PC-9 (cell line): ENCODE results near the gene ALG6.

Source experiments
- EZH2 ChIP-seq: fragments of 200-600 bp; sonication (generic); IDR thresholded peaks from 2 replicates; pipeline ENCODE4 v1.8.0; 2017; ENCODE audit warnings: antibody characterized with exemption, low read depth
- TF ChIP-seq, protein P1 (sequence below): fragments of 200-600 bp; sonication (generic); conservative IDR thresholded peaks from 2 replicates; pipeline ENCODE4 v1.6.1; 2017; ENCODE audit warnings: mixed run types, antibody characterized with exemption, mild to moderate bottlenecking, moderate library complexity

- TF ChIP-seq, protein P1, sequence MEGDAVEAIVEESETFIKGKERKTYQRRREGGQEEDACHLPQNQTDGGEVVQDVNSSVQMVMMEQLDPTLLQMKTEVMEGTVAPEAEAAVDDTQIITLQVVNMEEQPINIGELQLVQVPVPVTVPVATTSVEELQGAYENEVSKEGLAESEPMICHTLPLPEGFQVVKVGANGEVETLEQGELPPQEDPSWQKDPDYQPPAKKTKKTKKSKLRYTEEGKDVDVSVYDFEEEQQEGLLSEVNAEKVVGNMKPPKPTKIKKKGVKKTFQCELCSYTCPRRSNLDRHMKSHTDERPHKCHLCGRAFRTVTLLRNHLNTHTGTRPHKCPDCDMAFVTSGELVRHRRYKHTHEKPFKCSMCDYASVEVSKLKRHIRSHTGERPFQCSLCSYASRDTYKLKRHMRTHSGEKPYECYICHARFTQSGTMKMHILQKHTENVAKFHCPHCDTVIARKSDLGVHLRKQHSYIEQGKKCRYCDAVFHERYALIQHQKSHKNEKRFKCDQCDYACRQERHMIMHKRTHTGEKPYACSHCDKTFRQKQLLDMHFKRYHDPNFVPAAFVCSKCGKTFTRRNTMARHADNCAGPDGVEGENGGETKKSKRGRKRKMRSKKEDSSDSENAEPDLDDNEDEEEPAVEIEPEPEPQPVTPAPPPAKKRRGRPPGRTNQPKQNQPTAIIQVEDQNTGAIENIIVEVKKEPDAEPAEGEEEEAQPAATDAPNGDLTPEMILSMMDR: no peak
- no peak for TF ChIP-seq EZH2
Observed at GRCh38 chr1:63411066-63411465, 43.6 kb downstream of the ALG6 start.
